ENCODE data around the gene ABCA2.

ABCA2 gene

DNA sequence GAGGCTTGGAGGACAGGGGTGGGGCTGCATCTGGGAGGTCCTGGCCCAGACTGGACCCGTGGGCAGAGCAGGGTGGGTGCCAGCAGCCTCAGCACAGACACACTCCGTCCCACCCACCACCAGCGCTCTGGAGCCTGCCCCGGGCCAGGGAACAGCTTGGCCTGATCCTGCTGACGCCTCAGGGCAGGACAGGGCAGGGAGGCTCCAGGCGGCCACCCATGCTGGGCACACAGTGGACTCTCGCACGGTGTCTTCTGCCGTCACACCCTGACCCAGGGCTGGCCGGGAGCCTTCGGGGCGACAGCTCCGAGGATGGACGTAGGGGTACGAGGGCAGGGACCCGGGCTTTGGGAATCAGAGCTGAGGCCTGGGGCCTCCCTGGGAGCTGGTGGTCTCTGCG, 58.9 kb downstream of the ABCA2 start:
- TF ChIP-seq, protein P1, sequence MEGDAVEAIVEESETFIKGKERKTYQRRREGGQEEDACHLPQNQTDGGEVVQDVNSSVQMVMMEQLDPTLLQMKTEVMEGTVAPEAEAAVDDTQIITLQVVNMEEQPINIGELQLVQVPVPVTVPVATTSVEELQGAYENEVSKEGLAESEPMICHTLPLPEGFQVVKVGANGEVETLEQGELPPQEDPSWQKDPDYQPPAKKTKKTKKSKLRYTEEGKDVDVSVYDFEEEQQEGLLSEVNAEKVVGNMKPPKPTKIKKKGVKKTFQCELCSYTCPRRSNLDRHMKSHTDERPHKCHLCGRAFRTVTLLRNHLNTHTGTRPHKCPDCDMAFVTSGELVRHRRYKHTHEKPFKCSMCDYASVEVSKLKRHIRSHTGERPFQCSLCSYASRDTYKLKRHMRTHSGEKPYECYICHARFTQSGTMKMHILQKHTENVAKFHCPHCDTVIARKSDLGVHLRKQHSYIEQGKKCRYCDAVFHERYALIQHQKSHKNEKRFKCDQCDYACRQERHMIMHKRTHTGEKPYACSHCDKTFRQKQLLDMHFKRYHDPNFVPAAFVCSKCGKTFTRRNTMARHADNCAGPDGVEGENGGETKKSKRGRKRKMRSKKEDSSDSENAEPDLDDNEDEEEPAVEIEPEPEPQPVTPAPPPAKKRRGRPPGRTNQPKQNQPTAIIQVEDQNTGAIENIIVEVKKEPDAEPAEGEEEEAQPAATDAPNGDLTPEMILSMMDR (conservative IDR thresholded peaks at IDR 0.05; ENCODE audit: control insufficient read depth, insufficient read depth, low read depth, low read length): no peak
- no peak overlapping the region for H3K4me3 ChIP-seq (ENCODE audit: control insufficient read depth, low read depth, low read length)
- DNase-seq (ENCODE audit: low read depth): no peak

DNA sequence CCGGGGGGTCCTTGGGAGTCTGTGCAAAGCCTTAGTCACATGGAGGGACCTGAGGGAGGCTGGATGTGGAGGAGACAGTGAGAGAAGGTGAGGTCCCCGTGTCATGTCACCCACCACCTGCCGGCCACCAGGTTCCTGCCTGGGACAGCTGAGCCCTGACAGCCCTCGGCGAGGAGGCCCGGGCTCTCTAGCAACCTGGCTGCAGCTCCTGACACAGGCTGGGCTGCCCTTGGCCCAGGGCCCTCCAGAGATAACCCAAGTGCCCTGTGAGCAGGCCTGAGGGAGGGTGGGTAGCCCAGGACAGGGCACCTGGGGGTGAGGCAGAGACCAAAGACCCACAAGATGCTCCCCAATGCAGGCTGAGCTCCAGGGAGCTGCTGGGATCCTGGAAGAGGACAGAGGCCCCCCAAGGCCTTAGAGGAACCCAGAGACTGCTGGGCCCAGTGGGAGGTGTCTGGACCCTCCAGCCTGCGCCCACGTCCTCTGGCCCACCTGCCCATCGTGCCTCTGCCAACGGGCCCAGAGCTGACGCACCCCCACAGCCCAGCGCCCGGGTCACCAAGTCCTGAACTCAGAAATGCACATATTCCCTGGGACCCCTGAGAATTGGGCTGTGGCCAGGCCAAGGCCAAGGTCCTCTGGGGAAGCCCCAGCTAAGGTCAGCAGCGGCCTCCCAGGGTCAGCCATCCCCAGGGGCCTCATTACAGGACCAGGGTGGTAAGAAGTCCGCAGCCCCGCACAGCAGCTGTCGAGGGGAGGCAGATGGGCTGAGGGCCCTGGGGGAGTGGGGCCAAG, 59.5 kb downstream of the ABCA2 start:
- no peak for DNase-seq (ENCODE audit: low read depth)
- TF ChIP-seq, protein P1 (conservative IDR thresholded peaks at IDR 0.05; ENCODE audit: control insufficient read depth, insufficient read depth, low read depth, low read length): no peak
- H3K4me3 ChIP-seq (ENCODE audit: control insufficient read depth, low read depth, low read length): no peak overlapping the region

- no peak overlapping the region for H3K4me3 ChIP-seq (ENCODE audit: control insufficient read depth, low read depth, low read length)
- TF ChIP-seq, protein P1 (conservative IDR thresholded peaks at IDR 0.05; ENCODE audit: control insufficient read depth, insufficient read depth, low read depth, low read length): no peak
- DNase-seq (ENCODE audit: low read depth): no peak
Observed at GRCh38 chr9:136965771-136966484, 62.1 kb downstream of the ABCA2 start.

DNA sequence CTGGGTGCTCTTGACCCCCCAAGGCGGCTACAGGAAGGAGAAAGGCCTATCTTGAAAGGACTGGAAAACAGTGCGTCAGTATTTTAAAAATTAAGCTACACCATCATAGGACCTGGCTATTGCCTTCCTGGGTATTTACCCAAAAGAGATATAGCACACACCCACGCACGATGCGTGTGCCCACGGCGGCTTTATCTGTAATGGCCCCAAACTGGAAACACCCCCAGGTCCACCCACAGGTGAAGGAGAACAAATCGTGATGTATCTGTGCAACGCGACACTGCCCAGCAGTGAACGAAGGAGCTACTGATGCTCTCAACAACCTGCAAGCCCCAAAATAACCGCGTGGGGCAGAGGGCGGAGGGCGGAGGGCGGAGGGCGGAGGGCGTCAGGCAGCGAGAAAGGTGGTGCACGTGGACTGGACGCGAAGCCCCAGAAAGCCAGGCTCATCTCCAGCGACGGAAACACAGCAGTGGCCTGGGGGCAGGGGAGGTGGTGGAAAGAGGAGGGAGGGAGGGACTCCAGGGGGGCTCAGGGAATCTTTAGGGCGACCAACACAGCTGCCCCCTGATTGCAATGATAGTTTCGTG, 63.1 kb downstream of the ABCA2 start:
- H3K4me3 ChIP-seq (ENCODE audit: control insufficient read depth, low read depth, low read length): no peak overlapping the region

GRCh38 chr9:136964171-136964689, 63.8 kb downstream of the ABCA2 start:
- TF ChIP-seq, protein P1 (conservative IDR thresholded peaks at IDR 0.05; ENCODE audit: control insufficient read depth, insufficient read depth, low read depth, low read length): no peak
- H3K4me3 ChIP-seq (ENCODE audit: control insufficient read depth, low read depth, low read length): no peak overlapping the region
- no peak for DNase-seq (ENCODE audit: low read depth)

More for the DNA sequence above, 63.1 kb downstream of the ABCA2 start:
- TF ChIP-seq, protein P1 (conservative IDR thresholded peaks at IDR 0.05; ENCODE audit: control insufficient read depth, insufficient read depth, low read depth, low read length): no peak
- DNase-seq (ENCODE audit: low read depth): no peak

DNA sequence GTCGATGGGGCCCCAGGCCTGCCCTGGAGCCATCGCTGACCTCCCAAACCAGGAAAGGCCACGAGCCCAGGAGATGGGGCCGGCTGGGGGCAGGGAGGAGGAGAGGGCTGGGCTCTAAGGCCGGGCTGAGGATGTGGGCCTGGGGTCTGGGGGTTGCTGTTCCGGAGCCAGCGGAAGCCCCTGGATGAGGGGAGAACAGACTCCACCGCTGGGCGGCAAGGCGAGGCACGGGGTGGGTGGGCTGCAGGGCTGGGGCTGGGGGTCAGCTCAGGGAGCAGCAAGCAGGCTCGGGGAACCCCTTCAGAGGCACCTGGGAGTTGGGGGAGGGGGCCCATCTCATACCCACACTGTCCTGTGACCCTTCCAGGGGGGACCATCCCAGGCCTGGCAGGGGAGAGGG, 64.3 kb downstream of the ABCA2 start:
- no peak overlapping the region for H3K4me3 ChIP-seq (ENCODE audit: control insufficient read depth, low read depth, low read length)
- no peak for DNase-seq (ENCODE audit: low read depth)
- TF ChIP-seq, protein P1 (conservative IDR thresholded peaks at IDR 0.05; ENCODE audit: control insufficient read depth, insufficient read depth, low read depth, low read length): no peak

Measured in fibroblast of mammary gland (primary cell).